ENCODE measurements around the gene SLC25A1. TPM values are rescaled to one million over a fixed set of nuclear protein-coding genes. Genes with fewer than 3 reads are reported as not detected.

The SLC25A1 gene
- total RNA-seq, 1 experiment from 2014 or later, result 162 TPM

GRCh38 chr22:19137384-19138216 lies 40.9 kb downstream of the SLC25A1 start:
- in situ Hi-C loops (cut with HindIII; ENCODE audit: low pct_unique_long_range_greater_than_20kb, low sequenced_read_pairs) (no loop called here), intact Hi-C loops (cut with micrococcal nuclease; ENCODE audit: unreplicated experiment) (no loop called here)
- H3K27me3 ChIP-seq (ENCODE audit: control insufficient read depth, insufficient read depth, low read length), result no peaks in the 10 kb centered on the region
- ATAC-seq (no peak), DNase-seq (ENCODE audit: low read depth, low spot score) (no peak)
- no TSS peak for BruUV-seq (replicated peaks)
- H3K4me3 ChIP-seq (ENCODE audit: low read depth in 2 of 2, low read length in 2 of 2), result no peak overlapping the region
- no peaks in the 10 kb centered on the region for H3K4me1 ChIP-seq (ENCODE audit: control insufficient read depth, insufficient read depth, low read length)
- H3K9me3 ChIP-seq (ENCODE audit: control insufficient read depth, insufficient read depth, low read depth, low read length), result no peaks in the 10 kb centered on the region
- H3K27ac ChIP-seq (ENCODE audit: low read length), result no peak overlapping the region
- TF ChIP-seq REST (IDR thresholded peaks at IDR 0.05; ENCODE audit: insufficient read depth in 1 of 2, low read depth in 2 of 2, low read length in 1 of 2) (no peak), SIN3A (IDR thresholded peaks at IDR 0.05; ENCODE audit: borderline replicate concordance, insufficient read depth, low read depth, low read length) (no peak), TCF7L2 (IDR thresholded peaks at IDR 0.05; ENCODE audit: low read depth, low read length) (no peak), CTCF (IDR thresholded peaks at IDR 0.05) (no peak), POLR2AphosphoS5 (IDR thresholded peaks at IDR 0.05; ENCODE audit: low read depth, low read length) (no peak)
- POLR2A ChIA-PET, result interaction anchor here (0.5 kb wide), 1 partner anchor 131 kb away, joined by 7 read pairs; no protein-coding TSS in a partner anchor
- CTCF ChIA-PET, result interaction anchor here (0.5 kb wide), 1 partner anchor 114 kb away, joined by 3 read pairs; no protein-coding TSS in a partner anchor
- H3K36me3 ChIP-seq (ENCODE audit: control insufficient read depth, insufficient read depth, low read length), result peaks cover 2% of the 10 kb centered on the region; the same call in 1 of the 2 replicates

DNA sequence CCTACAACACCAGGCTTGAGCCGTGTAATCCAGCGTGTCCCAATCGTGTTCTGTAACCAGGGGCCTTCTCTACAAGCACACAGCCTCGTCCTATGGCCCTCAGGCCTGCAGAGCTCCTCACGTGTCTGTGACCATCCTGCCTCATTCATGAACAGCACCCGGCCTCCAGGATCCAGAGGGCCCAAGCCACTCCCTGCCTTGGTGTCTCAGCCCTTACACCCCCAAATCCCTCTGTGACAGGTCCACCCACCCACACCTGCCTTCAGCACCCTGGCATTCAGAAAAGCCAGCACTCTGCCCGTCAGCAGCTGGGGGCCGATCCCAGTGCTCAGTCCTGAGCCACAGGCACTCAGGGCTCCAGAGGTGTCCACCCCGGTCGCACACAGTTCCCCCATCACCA lies 41.6 kb downstream of the SLC25A1 start:
- ChIA-PET CTCF (interaction anchor here (0.5 kb wide), 1 partner anchor 115 kb away, joined by 3 read pairs; no protein-coding TSS in a partner anchor), POLR2A (interaction anchor here (0.5 kb wide), 1 partner anchor 132 kb away, joined by 7 read pairs; no protein-coding TSS in a partner anchor)
- no peaks in the 10 kb centered on the region for H3K27me3 ChIP-seq (ENCODE audit: control insufficient read depth, insufficient read depth, low read length)
- in situ Hi-C loops (cut with HindIII; ENCODE audit: low pct_unique_long_range_greater_than_20kb, low sequenced_read_pairs), result no loop called here
- no peak overlapping the region for H3K4me3 ChIP-seq (ENCODE audit: low read depth in 2 of 2, low read length in 2 of 2)
- BruUV-seq (replicated peaks), result no TSS peak
- DNase-seq (ENCODE audit: low read depth, low spot score) (no peak), ATAC-seq (no peak)
- peaks cover 2% of the 10 kb centered on the region; the same call in 1 of the 2 replicates for H3K36me3 ChIP-seq (ENCODE audit: control insufficient read depth, insufficient read depth, low read length)
- H3K4me1 ChIP-seq (ENCODE audit: control insufficient read depth, insufficient read depth, low read length), result no peaks in the 10 kb centered on the region
- intact Hi-C loops (cut with micrococcal nuclease; ENCODE audit: unreplicated experiment), result no loop called here
- TF ChIP-seq TCF7L2 (IDR thresholded peaks at IDR 0.05; ENCODE audit: low read depth, low read length) (no peak), CTCF (IDR thresholded peaks at IDR 0.05) (no peak), SIN3A (IDR thresholded peaks at IDR 0.05; ENCODE audit: borderline replicate concordance, insufficient read depth, low read depth, low read length) (no peak), POLR2AphosphoS5 (IDR thresholded peaks at IDR 0.05; ENCODE audit: low read depth, low read length) (no peak), REST (IDR thresholded peaks at IDR 0.05; ENCODE audit: insufficient read depth in 1 of 2, low read depth in 2 of 2, low read length in 1 of 2) (no peak)
- H3K27ac ChIP-seq (ENCODE audit: low read length), result no peak overlapping the region
- no peaks in the 10 kb centered on the region for H3K9me3 ChIP-seq (ENCODE audit: control insufficient read depth, insufficient read depth, low read depth, low read length)

All from Panc1 (cell line).